ENCODE data around the gene TIAM2.

- TF ChIP-seq, protein P1, sequence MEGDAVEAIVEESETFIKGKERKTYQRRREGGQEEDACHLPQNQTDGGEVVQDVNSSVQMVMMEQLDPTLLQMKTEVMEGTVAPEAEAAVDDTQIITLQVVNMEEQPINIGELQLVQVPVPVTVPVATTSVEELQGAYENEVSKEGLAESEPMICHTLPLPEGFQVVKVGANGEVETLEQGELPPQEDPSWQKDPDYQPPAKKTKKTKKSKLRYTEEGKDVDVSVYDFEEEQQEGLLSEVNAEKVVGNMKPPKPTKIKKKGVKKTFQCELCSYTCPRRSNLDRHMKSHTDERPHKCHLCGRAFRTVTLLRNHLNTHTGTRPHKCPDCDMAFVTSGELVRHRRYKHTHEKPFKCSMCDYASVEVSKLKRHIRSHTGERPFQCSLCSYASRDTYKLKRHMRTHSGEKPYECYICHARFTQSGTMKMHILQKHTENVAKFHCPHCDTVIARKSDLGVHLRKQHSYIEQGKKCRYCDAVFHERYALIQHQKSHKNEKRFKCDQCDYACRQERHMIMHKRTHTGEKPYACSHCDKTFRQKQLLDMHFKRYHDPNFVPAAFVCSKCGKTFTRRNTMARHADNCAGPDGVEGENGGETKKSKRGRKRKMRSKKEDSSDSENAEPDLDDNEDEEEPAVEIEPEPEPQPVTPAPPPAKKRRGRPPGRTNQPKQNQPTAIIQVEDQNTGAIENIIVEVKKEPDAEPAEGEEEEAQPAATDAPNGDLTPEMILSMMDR (IDR thresholded peaks at IDR 0.05), result no peak
- TF ChIP-seq POLR2A (IDR thresholded peaks at IDR 0.05), result no peak
Measured at GRCh38 chr6:155232848-155233247, 237.7 kb downstream of the TIAM2 start.

Data from uterus (tissue), 2 donors.